BE2C (cell line): ENCODE measurements around the gene ISG20L2.

Experiments
- DNase-seq: peaks from one replicate; pipeline ENCODE4 v3.0.0-alpha.2; 2020
- H3K27me3 ChIP-seq: fragments of 250-450 bp; sonication (Bioruptor Pico); 2 replicates; pipeline ENCODE4 v1.5.1; 2020; ENCODE audit warnings: mild to moderate bottlenecking
- H3K36me3 ChIP-seq: fragments of 250-450 bp; sonication (Bioruptor Pico); 2 replicates; pipeline ENCODE4 v1.5.1; 2020; ENCODE audit warnings: mild to moderate bottlenecking
- H3K4me1 ChIP-seq: fragments of 250-450 bp; sonication (Bioruptor Pico); 2 replicates; pipeline ENCODE4 v1.5.1; 2020
- H3K4me3 ChIP-seq: 2 replicates; pipeline ENCODE4 v1.5.1; 2011; ENCODE audit warnings: low read depth, low read length
- H3K9me3 ChIP-seq: fragments of 250-450 bp; sonication (Bioruptor Pico); 2 replicates; pipeline ENCODE4 v1.5.1; 2020
- CTCF ChIP-seq: IDR thresholded peaks from 2 replicates; pipeline ENCODE4 v1.5.1; 2012; ENCODE audit warnings: mild to moderate bottlenecking, low read depth, low read length

Gene ISG20L2

GRCh38 chr1:156740237-156740740, 11.7 kb upstream of the ISG20L2 start:
- Histone ChIP-seq H3K36me3 (peaks cover 43% of the 10 kb centered on the region), H3K4me1 (no peaks in the 10 kb centered on the region), H3K9me3 (no peaks in the 10 kb centered on the region), H3K27me3 (no peaks in the 10 kb centered on the region), H3K4me3 (peak overlapping the region; percentile 96)
- DNase-seq: no peak
- no peak for TF ChIP-seq CTCF

GRCh38 chr1:156738916-156739315, 10.3 kb upstream of the ISG20L2 start:
- no peak for TF ChIP-seq CTCF
- DNase-seq: no peak
- no peaks in the 10 kb centered on the region for H3K27me3 ChIP-seq
- H3K4me3 ChIP-seq: no peak overlapping the region
- peaks cover 33% of the 10 kb centered on the region for H3K36me3 ChIP-seq
- no peaks in the 10 kb centered on the region for H3K9me3 ChIP-seq
- H3K4me1 ChIP-seq: no peaks in the 10 kb centered on the region

GRCh38 chr1:156738407-156738806, 9.8 kb upstream of the ISG20L2 start:
- DNase-seq: no peak
- TF ChIP-seq CTCF: no peak
- Histone ChIP-seq H3K36me3 (peaks cover 28% of the 10 kb centered on the region), H3K9me3 (no peaks in the 10 kb centered on the region), H3K4me3 (no peak overlapping the region), H3K4me1 (no peaks in the 10 kb centered on the region), H3K27me3 (no peaks in the 10 kb centered on the region)

- Histone ChIP-seq H3K9me3 (no peaks in the 10 kb centered on the region), H3K4me3 (no peak overlapping the region), H3K4me1 (no peaks in the 10 kb centered on the region), H3K27me3 (no peaks in the 10 kb centered on the region), H3K36me3 (peaks cover 17% of the 10 kb centered on the region)
- DNase-seq: no peak
- TF ChIP-seq CTCF: no peak
Measured at GRCh38 chr1:156733989-156734584, 5.5 kb upstream of the ISG20L2 start.

GRCh38 chr1:156727926-156728598, 504 bp downstream of the ISG20L2 start, which contains the start of gene METTL25B:
METTL25B (plus strand) TSS chr1:156728469; CDS start chr1:156729105, 636 bp downstream.
- no peak for TF ChIP-seq CTCF
- Histone ChIP-seq H3K9me3 (no peaks in the 10 kb centered on the region), H3K4me3 (peak within 1 kb of the TSS; percentile 94), H3K36me3 (peaks cover 33% of the 10 kb centered on the region), H3K4me1 (peaks cover 6% of the 10 kb centered on the region), H3K27me3 (no peaks in the 10 kb centered on the region)
- peak; percentile 85 for DNase-seq

- Histone ChIP-seq H3K27me3 (no peaks in the 10 kb centered on the region), H3K9me3 (no peaks in the 10 kb centered on the region), H3K4me3 (peak overlapping the region; percentile 94), H3K36me3 (peaks cover 38% of the 10 kb centered on the region), H3K4me1 (peaks cover 6% of the 10 kb centered on the region)
- TF ChIP-seq CTCF: no peak
- DNase-seq: no peak
Measured at GRCh38 chr1:156727492-156727891, 1.1 kb downstream of the ISG20L2 start.
